ENCODE measurements around the gene TRDN.

The TRDN gene

DNA sequence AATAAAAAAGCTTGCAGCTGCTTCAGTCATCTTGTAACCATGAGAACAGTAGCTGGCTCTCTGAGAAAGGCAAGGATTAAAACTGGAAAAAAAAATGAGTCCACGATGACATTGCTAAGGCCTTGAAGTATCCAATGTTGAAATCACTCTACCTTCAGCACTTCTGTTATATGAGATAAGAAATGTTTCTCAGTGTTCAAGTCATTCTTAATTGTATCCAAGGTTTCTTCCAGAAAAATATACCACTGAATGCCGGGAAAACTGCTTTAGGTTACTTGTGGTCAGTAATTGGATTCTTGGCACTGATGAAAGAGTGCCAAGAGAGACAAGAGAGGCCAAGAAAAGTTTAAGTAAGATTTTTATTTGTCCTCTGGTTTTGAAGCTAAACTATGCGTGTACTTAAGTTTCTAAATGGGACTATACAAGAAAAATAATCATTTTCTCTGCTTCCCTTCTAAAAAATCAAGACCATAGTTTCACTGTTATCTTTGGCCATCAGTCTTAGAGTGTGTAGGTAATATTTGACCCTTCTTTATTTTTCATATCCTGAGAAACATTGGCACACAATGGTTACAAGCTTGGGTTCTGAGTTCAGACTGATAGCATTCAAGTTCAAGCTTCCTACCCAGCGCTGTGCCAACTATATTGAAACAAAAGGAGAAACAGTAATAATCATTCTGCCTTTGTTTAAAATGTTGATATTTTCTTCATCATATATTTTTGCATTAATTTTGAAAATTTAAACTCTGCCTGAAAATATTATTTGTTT, 84.6 kb downstream of the TRDN start:
- ATAC-seq = no peak
- TF ChIP-seq BACH2 (CRISPR knock-in tag; IDR thresholded peaks at IDR 0.05; ENCODE audit: borderline replicate concordance) (no peak), ZNF8 (CRISPR knock-in tag; IDR thresholded peaks at IDR 0.05) (no peak), TCF4 (CRISPR knock-in tag; IDR thresholded peaks at IDR 0.05; ENCODE audit: borderline replicate concordance) (no peak), ISL1 (CRISPR knock-in tag; IDR thresholded peaks at IDR 0.05) (no peak), GLIS3 (CRISPR knock-in tag; IDR thresholded peaks at IDR 0.05) (no peak), ESRRG (CRISPR knock-in tag; IDR thresholded peaks at IDR 0.05) (no peak), OSR1 (CRISPR knock-in tag; IDR thresholded peaks at IDR 0.05) (no peak), ZFP30 (CRISPR knock-in tag; IDR thresholded peaks at IDR 0.05) (no peak), RARB (CRISPR knock-in tag; IDR thresholded peaks at IDR 0.05) (no peak), ARNTL (CRISPR knock-in tag; IDR thresholded peaks at IDR 0.05; ENCODE audit: borderline replicate concordance, low read depth) (no peak), ZNF565 (CRISPR knock-in tag; conservative IDR thresholded peaks at IDR 0.05; ENCODE audit: low read depth) (no peak), SNAI2 (CRISPR knock-in tag; IDR thresholded peaks at IDR 0.05) (no peak), ZC3H10 (CRISPR knock-in tag; IDR thresholded peaks at IDR 0.05) (no peak), ZFP3 (CRISPR knock-in tag; IDR thresholded peaks at IDR 0.05) (no peak), TOX (CRISPR knock-in tag; IDR thresholded peaks at IDR 0.05; ENCODE audit: borderline replicate concordance) (no peak), ZNF70 (CRISPR knock-in tag; IDR thresholded peaks at IDR 0.05) (no peak)
- TF ChIP-seq, protein P1, sequence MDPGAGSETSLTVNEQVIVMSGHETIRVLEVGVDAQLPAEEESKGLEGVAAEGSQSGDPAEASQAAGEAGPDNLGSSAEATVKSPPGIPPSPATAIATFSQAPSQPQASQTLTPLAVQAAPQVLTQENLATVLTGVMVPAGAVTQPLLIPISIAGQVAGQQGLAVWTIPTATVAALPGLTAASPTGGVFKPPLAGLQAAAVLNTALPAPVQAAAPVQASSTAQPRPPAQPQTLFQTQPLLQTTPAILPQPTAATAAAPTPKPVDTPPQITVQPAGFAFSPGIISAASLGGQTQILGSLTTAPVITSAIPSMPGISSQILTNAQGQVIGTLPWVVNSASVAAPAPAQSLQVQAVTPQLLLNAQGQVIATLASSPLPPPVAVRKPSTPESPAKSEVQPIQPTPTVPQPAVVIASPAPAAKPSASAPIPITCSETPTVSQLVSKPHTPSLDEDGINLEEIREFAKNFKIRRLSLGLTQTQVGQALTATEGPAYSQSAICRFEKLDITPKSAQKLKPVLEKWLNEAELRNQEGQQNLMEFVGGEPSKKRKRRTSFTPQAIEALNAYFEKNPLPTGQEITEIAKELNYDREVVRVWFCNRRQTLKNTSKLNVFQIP (CRISPR knock-in tag; IDR thresholded peaks at IDR 0.05; ENCODE audit: borderline replicate concordance, low read depth) = no peak
- TF ChIP-seq, protein P2, sequence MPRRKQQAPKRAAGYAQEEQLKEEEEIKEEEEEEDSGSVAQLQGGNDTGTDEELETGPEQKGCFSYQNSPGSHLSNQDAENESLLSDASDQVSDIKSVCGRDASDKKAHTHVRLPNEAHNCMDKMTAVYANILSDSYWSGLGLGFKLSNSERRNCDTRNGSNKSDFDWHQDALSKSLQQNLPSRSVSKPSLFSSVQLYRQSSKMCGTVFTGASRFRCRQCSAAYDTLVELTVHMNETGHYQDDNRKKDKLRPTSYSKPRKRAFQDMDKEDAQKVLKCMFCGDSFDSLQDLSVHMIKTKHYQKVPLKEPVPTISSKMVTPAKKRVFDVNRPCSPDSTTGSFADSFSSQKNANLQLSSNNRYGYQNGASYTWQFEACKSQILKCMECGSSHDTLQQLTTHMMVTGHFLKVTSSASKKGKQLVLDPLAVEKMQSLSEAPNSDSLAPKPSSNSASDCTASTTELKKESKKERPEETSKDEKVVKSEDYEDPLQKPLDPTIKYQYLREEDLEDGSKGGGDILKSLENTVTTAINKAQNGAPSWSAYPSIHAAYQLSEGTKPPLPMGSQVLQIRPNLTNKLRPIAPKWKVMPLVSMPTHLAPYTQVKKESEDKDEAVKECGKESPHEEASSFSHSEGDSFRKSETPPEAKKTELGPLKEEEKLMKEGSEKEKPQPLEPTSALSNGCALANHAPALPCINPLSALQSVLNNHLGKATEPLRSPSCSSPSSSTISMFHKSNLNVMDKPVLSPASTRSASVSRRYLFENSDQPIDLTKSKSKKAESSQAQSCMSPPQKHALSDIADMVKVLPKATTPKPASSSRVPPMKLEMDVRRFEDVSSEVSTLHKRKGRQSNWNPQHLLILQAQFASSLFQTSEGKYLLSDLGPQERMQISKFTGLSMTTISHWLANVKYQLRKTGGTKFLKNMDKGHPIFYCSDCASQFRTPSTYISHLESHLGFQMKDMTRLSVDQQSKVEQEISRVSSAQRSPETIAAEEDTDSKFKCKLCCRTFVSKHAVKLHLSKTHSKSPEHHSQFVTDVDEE (CRISPR knock-in tag; IDR thresholded peaks at IDR 0.05) = no peak
- TF ChIP-seq, protein P3, sequence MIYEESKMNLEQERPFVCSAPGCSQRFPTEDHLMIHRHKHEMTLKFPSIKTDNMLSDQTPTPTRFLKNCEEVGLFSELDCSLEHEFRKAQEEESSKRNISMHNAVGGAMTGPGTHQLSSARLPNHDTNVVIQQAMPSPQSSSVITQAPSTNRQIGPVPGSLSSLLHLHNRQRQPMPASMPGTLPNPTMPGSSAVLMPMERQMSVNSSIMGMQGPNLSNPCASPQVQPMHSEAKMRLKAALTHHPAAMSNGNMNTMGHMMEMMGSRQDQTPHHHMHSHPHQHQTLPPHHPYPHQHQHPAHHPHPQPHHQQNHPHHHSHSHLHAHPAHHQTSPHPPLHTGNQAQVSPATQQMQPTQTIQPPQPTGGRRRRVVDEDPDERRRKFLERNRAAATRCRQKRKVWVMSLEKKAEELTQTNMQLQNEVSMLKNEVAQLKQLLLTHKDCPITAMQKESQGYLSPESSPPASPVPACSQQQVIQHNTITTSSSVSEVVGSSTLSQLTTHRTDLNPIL (CRISPR knock-in tag; IDR thresholded peaks at IDR 0.05; ENCODE audit: low read depth) = no peak

DNA sequence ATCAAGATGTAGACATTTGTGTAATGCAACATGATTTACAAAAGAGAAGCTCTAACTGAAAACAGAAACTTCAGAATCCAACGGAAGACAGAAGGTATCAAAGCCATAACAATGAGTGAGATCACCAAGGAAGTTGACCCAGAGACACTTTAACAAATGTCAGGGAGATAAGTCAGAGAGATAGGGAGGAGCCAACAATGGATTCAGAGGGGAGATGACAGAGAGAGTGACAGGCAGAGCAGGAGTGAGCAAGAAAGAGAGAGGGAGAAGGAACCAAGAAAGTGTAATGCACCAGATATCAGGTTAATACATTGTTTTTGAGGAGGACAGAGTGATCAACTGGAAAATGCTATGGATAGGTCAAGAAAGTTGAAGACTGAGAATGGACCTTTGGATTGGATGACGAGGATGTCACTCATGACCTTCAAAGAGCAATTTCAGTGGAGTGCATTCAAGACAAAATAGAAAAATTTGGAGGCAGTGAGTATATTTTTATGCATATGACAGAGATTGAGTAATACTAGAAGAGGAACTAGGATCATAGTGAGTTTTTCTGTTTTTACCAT, 86.6 kb downstream of the TRDN start:
- TF ChIP-seq, protein P4, sequence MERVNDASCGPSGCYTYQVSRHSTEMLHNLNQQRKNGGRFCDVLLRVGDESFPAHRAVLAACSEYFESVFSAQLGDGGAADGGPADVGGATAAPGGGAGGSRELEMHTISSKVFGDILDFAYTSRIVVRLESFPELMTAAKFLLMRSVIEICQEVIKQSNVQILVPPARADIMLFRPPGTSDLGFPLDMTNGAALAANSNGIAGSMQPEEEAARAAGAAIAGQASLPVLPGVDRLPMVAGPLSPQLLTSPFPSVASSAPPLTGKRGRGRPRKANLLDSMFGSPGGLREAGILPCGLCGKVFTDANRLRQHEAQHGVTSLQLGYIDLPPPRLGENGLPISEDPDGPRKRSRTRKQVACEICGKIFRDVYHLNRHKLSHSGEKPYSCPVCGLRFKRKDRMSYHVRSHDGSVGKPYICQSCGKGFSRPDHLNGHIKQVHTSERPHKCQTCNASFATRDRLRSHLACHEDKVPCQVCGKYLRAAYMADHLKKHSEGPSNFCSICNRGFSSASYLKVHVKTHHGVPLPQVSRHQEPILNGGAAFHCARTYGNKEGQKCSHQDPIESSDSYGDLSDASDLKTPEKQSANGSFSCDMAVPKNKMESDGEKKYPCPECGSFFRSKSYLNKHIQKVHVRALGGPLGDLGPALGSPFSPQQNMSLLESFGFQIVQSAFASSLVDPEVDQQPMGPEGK (CRISPR knock-in tag; IDR thresholded peaks at IDR 0.05; ENCODE audit: borderline replicate concordance) = no peak
- TF ChIP-seq, protein P5, sequence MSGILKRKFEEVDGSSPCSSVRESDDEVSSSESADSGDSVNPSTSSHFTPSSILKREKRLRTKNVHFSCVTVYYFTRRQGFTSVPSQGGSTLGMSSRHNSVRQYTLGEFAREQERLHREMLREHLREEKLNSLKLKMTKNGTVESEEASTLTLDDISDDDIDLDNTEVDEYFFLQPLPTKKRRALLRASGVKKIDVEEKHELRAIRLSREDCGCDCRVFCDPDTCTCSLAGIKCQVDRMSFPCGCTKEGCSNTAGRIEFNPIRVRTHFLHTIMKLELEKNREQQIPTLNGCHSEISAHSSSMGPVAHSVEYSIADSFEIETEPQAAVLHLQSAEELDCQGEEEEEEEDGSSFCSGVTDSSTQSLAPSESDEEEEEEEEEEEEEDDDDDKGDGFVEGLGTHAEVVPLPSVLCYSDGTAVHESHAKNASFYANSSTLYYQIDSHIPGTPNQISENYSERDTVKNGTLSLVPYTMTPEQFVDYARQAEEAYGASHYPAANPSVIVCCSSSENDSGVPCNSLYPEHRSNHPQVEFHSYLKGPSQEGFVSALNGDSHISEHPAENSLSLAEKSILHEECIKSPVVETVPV (CRISPR knock-in tag; IDR thresholded peaks at IDR 0.05) = no peak
- TF ChIP-seq SNAI2 (CRISPR knock-in tag; IDR thresholded peaks at IDR 0.05) = no peak
- TF ChIP-seq, protein P2 (CRISPR knock-in tag; IDR thresholded peaks at IDR 0.05) = no peak
- TF ChIP-seq ARNTL (CRISPR knock-in tag; IDR thresholded peaks at IDR 0.05; ENCODE audit: borderline replicate concordance, low read depth) = no peak
- TF ChIP-seq ZNF70 (CRISPR knock-in tag; IDR thresholded peaks at IDR 0.05) = no peak
- TF ChIP-seq GLIS3 (CRISPR knock-in tag; IDR thresholded peaks at IDR 0.05) = no peak
- TF ChIP-seq ISL1 (CRISPR knock-in tag; IDR thresholded peaks at IDR 0.05) = no peak
- TF ChIP-seq TCF4 (CRISPR knock-in tag; IDR thresholded peaks at IDR 0.05; ENCODE audit: borderline replicate concordance) = no peak
- TF ChIP-seq, protein P1 (CRISPR knock-in tag; IDR thresholded peaks at IDR 0.05; ENCODE audit: borderline replicate concordance, low read depth) = no peak
- no peak for TF ChIP-seq CSDC2 (CRISPR knock-in tag; IDR thresholded peaks at IDR 0.05)
- no peak for TF ChIP-seq BACH2 (CRISPR knock-in tag; IDR thresholded peaks at IDR 0.05; ENCODE audit: borderline replicate concordance)
- no peak for TF ChIP-seq ZC3H10 (CRISPR knock-in tag; IDR thresholded peaks at IDR 0.05)
- no peak for TF ChIP-seq ZNF8 (CRISPR knock-in tag; IDR thresholded peaks at IDR 0.05)
- TF ChIP-seq ESRRG (CRISPR knock-in tag; IDR thresholded peaks at IDR 0.05) = no peak
- no peak for TF ChIP-seq TOX (CRISPR knock-in tag; IDR thresholded peaks at IDR 0.05; ENCODE audit: borderline replicate concordance)
- no peak for TF ChIP-seq ZFP3 (CRISPR knock-in tag; IDR thresholded peaks at IDR 0.05)
- no peak for TF ChIP-seq OSR1 (CRISPR knock-in tag; IDR thresholded peaks at IDR 0.05)
- no peak for TF ChIP-seq RARB (CRISPR knock-in tag; IDR thresholded peaks at IDR 0.05)
- no peak for TF ChIP-seq PPARA (CRISPR knock-in tag; IDR thresholded peaks at IDR 0.05; ENCODE audit: borderline replicate concordance)
- no peak for ATAC-seq

Data from SK-N-SH treated with all-trans-retinoic acid at 6 μM for 48 hours (cell line).